HepG2 (cell line): ENCODE results near the gene LRRC3C. TPM values are rescaled to one million over a fixed set of nuclear protein-coding genes. Genes with fewer than 3 reads are reported as not detected.
A peak's percentile ranks its signal among the peaks of the same experiment; 100 is the strongest.

ENCODE experiments used
- ADNP ChIP-seq: sonication (generic); formaldehyde crosslinking; IDR thresholded peaks from 2 replicates; pipeline ENCODE4 v1.4.0; 2020; ENCODE audit warnings: missing genetic modification reagents
- MIXL1 ChIP-seq: IDR thresholded peaks from 2 replicates; pipeline ENCODE4 v1.6.1; 2016
- NONO ChIP-seq, 2 experiments: fragments of 450-650 bp in 1 of 2; sonication (generic) in 1 of 2; formaldehyde crosslinking in 1 of 2; IDR thresholded peaks in 1 of 2; conservative IDR thresholded peaks in 1 of 2; 2 replicates each; pipeline versions ENCODE4 v1.6.1 to v1.8.0; 2017 to 2022; ENCODE audit warnings: mild to moderate bottlenecking in 1 of 2, missing genetic modification reagents in 1 of 2, moderate library complexity in 1 of 2
- SP1 ChIP-seq, 2 experiments: fragments of 450-650 bp in 1 of 2; sonication (generic) in 1 of 2; formaldehyde crosslinking in 1 of 2; IDR thresholded peaks; 2 replicates each; pipeline versions ENCODE4 v1.4.0 to v1.6.1; 2016 to 2020; ENCODE audit warnings: missing genetic modification reagents in 1 of 2
- XBP1 ChIP-seq: sonication (generic); formaldehyde crosslinking; IDR thresholded peaks from 2 replicates; pipeline ENCODE4 v1.5.0; 2020; ENCODE audit warnings: missing genetic modification reagents
- ZFP41 ChIP-seq: sonication (generic); formaldehyde crosslinking; IDR thresholded peaks from 2 replicates; pipeline ENCODE4 v1.4.0; 2020; ENCODE audit warnings: mild to moderate bottlenecking, missing genetic modification reagents, borderline replicate concordance
- ZNF256 ChIP-seq: sonication (generic); formaldehyde crosslinking; conservative IDR thresholded peaks from 2 replicates; pipeline ENCODE4 v1.4.0; 2020; ENCODE audit warnings: missing genetic modification reagents
- ZNF263 ChIP-seq: sonication (generic); formaldehyde crosslinking; IDR thresholded peaks from 2 replicates; pipeline ENCODE4 v1.4.0; 2020; ENCODE audit warnings: missing genetic modification reagents
- ZNF367 ChIP-seq: sonication (generic); formaldehyde crosslinking; IDR thresholded peaks from 2 replicates; pipeline ENCODE4 v1.4.0; 2020; ENCODE audit warnings: missing genetic modification reagents, borderline replicate concordance
- ZNF446 ChIP-seq: sonication (generic); formaldehyde crosslinking; IDR thresholded peaks from 2 replicates; pipeline ENCODE4 v1.5.0; 2020; ENCODE audit warnings: mild to moderate bottlenecking, missing genetic modification reagents
- ZNF790 ChIP-seq: sonication (generic); formaldehyde crosslinking; IDR thresholded peaks from 2 replicates; pipeline ENCODE4 v1.8.0; 2022; ENCODE audit warnings: missing genetic modification reagents, mild to moderate bottlenecking, borderline replicate concordance
- polyA plus RNA-seq, 8 experiments: library from polyadenylated mRNA; depleted of rRNA in 3 of 8; stranded (reverse) in 7 of 8; unstranded in 1 of 8; fragments of >200 nt; fragmentation: Illumina TruSeq in 4 of 8; extraction: Trizol in 4 of 8; gene quantifications; 2 replicates each; pipeline versions ENCODE4 v1.2.1 to v1.2.3, GENCODE V29; 2011 to 2016; ENCODE audit warnings: low read depth in 4 of 8, missing spikeins in 1 of 8, mixed read lengths in 1 of 8; ENCODE audit not compliant: insufficient read depth in 1 of 8
- total RNA-seq, 5 experiments: library from RNA; depleted of rRNA; stranded (reverse); fragments of >200 nt; fragmentation: Illumina TruSeq; extraction: Trizol; gene quantifications; 2 replicates each; pipeline ENCODE4 v1.2.3, GENCODE V29; 2016; ENCODE audit warnings: low read depth in 1 of 5
- TF ChIP-seq, protein P1 (sequence below): sonication (generic); formaldehyde crosslinking; IDR thresholded peaks from 2 replicates; pipeline ENCODE4 v1.4.0; 2020; ENCODE audit warnings: mild to moderate bottlenecking, missing genetic modification reagents
- TF ChIP-seq, protein P2 (sequence below): sonication (generic); formaldehyde crosslinking; IDR thresholded peaks from 2 replicates; pipeline ENCODE4 v1.4.0; 2020; ENCODE audit warnings: missing genetic modification reagents, borderline replicate concordance
- TF ChIP-seq, protein P3 (sequence below): sonication (generic); formaldehyde crosslinking; IDR thresholded peaks from 2 replicates; pipeline ENCODE4 v1.5.0; 2020; ENCODE audit warnings: missing genetic modification reagents
- TF ChIP-seq, protein P4 (sequence below): sonication (generic); formaldehyde crosslinking; IDR thresholded peaks from 2 replicates; pipeline ENCODE4 v1.8.1; 2023; ENCODE audit warnings: mild to moderate bottlenecking, moderate library complexity, missing genetic modification reagents

The LRRC3C gene
- total and polyA plus RNA-seq, 2 of the 13 experiments (the other 11 are each of a cell fraction or from before 2014, with no cell fraction given): 0.17 TPM; not detected in 1

DNA sequence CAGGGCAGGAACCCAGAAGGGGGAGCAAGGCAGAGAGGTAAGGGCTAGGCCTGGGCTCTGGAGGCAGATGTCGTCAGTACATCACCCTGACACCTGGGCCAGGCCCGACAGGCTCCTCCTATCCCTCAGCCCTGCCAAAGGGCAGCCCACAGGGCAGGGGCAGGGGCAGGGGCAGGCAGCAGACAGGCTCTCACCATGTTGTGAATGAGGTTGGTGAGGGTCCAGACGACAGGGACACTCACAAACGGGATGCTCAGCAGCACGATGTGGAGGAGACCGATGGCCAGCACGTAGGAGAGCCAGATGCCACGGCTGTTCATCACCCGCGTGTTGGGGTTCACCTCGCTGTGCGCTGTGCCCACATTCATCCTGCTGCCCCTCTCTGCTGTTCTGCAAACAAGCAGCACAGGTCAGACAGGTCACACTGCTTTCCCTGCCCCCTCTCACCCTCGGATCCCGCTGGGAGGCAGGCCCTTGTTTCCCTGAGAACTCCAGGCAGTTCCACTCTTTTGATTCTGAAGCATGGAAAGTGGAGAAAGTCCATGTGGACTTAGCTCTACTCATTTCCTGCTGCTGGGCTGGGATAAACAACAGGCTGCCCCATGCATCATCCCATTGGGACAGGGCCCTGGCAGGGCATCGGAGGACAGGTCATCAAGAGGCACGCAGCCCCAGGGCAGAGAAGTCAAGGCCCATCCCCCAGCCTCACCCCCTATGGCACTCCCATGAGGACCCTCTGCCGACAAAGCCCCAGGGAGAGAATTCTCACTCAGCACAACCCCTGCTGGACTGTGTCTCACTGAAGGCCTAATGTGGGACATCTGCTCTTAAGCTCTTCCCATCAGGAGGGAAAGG lies 3.5 kb upstream of the LRRC3C start (continued):
- TF ChIP-seq, protein P1, sequence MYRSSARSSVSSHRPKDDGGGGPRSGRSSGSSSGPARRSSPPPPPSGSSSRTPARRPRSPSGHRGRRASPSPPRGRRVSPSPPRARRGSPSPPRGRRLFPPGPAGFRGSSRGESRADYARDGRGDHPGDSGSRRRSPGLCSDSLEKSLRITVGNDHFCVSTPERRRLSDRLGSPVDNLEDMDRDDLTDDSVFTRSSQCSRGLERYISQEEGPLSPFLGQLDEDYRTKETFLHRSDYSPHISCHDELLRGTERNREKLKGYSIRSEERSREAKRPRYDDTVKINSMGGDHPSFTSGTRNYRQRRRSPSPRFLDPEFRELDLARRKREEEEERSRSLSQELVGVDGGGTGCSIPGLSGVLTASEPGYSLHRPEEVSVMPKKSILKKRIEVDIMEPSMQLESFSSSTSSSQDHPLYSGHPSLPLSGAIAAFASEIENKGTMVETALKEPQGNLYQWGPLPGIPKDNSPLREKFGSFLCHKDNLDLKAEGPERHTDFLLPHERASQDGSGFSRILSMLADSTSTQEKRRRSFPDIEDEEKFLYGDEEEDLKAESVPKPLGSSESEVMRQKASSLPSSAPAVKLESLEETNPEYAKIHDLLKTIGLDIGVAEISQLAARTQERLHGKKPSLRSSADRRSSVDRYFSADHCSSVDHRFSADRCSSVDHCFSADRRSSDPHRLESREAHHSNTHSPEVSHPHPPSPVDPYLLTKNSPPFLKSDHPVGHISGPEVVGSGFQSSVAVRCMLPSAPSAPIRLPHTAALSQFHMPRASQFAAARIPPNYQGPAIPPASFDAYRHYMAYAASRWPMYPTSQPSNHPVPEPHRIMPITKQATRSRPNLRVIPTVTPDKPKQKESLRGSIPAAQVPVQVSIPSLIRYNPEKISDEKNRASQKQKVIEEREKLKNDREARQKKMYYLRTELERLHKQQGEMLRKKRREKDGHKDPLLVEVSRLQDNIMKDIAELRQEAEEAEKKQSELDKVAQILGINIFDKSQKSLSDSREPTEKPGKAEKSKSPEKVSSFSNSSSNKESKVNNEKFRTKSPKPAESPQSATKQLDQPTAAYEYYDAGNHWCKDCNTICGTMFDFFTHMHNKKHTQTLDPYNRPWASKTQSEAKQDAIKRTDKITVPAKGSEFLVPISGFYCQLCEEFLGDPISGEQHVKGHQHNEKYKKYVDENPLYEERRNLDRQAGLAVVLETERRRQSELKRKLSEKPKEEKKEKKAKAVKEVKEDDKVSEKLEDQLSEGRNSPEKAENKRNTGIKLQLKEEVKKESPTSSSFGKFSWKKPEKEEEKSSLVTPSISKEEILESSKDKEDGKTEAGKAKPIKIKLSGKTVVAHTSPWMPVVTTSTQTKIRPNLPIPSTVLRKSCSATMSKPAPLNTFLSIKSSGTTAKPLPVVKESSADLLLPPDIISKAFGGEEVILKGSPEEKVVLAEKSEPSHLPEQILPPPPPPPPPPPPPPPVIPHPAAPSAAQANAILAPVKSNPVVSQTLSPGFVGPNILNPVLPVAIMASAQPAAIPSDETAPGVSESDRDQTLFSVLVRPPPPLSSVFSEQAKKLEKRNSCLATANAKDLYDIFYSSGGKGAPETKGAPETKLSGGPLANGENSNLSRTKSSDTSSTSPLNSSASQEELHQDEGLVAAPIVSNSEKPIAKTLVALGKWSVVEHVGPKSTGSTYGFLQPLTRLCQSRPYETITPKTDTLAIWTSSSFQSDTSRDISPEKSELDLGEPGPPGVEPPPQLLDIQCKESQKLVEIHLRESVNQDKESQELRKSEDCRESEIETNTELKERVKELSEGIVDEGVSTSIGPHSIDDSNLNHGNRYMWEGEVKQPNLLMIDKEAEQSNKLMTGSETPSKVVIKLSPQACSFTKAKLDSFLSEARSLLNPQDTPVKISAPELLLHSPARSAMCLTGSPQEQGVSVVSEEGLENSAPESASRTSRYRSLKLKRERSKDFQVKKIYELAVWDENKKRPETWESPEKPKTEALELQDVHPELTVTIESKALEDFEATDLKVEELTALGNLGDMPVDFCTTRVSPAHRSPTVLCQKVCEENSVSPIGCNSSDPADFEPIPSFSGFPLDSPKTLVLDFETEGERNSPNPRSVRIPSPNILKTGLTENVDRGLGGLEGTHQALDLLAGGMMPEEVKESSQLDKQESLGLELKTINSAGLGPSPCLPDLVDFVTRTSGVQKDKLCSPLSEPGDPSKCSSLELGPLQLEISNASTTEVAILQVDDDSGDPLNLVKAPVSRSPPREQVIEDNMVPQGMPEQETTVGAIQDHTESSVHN (CRISPR knock-in tag): peak; percentile 97
- no peak for TF ChIP-seq NONO (IDR thresholded peaks at IDR 0.05)
- peak; percentile 96 for TF ChIP-seq NONO (CRISPR knock-in tag; conservative IDR thresholded peaks at IDR 0.05)
- TF ChIP-seq ZFP41 (CRISPR knock-in tag): no peak; the same call in 1 of the 2 replicates
- TF ChIP-seq SP1 (IDR thresholded peaks at IDR 0.05): no peak
- peak; percentile 30; the same call in 1 of the 2 replicates for TF ChIP-seq SP1 (CRISPR knock-in tag; IDR thresholded peaks at IDR 0.05)
- TF ChIP-seq, protein P2, sequence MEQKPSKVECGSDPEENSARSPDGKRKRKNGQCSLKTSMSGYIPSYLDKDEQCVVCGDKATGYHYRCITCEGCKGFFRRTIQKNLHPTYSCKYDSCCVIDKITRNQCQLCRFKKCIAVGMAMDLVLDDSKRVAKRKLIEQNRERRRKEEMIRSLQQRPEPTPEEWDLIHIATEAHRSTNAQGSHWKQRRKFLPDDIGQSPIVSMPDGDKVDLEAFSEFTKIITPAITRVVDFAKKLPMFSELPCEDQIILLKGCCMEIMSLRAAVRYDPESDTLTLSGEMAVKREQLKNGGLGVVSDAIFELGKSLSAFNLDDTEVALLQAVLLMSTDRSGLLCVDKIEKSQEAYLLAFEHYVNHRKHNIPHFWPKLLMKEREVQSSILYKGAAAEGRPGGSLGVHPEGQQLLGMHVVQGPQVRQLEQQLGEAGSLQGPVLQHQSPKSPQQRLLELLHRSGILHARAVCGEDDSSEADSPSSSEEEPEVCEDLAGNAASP (CRISPR knock-in tag): peak; percentile 99
- TF ChIP-seq, protein P3, sequence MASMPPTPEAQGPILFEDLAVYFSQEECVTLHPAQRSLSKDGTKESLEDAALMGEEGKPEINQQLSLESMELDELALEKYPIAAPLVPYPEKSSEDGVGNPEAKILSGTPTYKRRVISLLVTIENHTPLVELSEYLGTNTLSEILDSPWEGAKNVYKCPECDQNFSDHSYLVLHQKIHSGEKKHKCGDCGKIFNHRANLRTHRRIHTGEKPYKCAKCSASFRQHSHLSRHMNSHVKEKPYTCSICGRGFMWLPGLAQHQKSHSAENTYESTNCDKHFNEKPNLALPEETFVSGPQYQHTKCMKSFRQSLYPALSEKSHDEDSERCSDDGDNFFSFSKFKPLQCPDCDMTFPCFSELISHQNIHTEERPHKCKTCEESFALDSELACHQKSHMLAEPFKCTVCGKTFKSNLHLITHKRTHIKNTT (CRISPR knock-in tag): no peak
- no peak for TF ChIP-seq ZNF367
- no peak for TF ChIP-seq ZNF790
- 0 out of 2 replicates have a peak, but pooled peaks have one; percentile 73 for TF ChIP-seq ZNF256 (CRISPR knock-in tag)
- no peak for TF ChIP-seq ZNF446 (CRISPR knock-in tag)
- peak; percentile 99 for TF ChIP-seq MIXL1 (CRISPR knock-in tag)
- TF ChIP-seq XBP1: peak; percentile 77; the same call in 1 of the 2 replicates
- TF ChIP-seq, protein P4, sequence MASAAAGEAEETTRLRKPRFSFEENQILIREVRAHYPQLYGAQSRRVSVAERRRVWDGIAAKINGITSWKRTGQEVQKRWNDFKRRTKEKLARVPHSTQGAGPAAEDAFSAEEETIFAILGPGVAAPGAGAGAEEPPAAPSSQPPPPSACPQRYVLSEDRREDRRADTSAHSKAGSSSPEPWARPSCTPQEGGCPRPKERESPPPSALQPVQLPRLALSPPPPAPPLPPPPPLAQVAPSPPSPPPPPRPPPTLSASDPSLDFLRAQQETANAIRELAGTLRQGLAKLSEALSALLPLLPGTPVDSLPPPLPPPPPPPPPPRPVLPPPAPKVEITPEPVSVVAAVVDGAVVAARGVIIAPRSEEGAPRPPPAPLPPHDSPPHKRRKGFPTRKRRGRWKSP (CRISPR knock-in tag): peak; percentile 88; the same call in 1 of the 2 replicates
- peak; percentile 62; the same call in 1 of the 2 replicates for TF ChIP-seq ADNP (CRISPR knock-in tag)
- TF ChIP-seq ZNF263 (CRISPR knock-in tag): peak; percentile 86
